AG04450 (cell line): ENCODE results near the gene MEGF11. TPM values are rescaled to one million over a fixed set of nuclear protein-coding genes. Genes with fewer than 3 reads are reported as not detected.

Experiments used
- CTCF ChIA-PET: fragments of 300-600, 350-600 bp; formaldehyde crosslinking; extraction: SDS; loops from one replicate; lab custom pipeline; 2022; ENCODE audit warnings: antibody characterized with exemption, inconsistent platforms; lab: Charles Lee
- POLR2A ChIA-PET: fragments of 350-600 bp; formaldehyde crosslinking; extraction: SDS; loops from one replicate; lab custom pipeline; 2021; ENCODE audit warnings: antibody characterized with exemption, inconsistent platforms; lab: Yijun Ruan, JAX
- DNase-seq: peaks from one replicate; pipeline ENCODE4 v3.0.0-alpha.2; 2011; ENCODE audit warnings: low read depth, low spot score
- H3K27ac ChIP-seq: one replicate; pipeline ENCODE4 v1.5.1; 2012; ENCODE audit warnings: low read depth, low read length, control low read depth
- H3K27me3 ChIP-seq: one replicate; pipeline ENCODE4 v1.6.0; 2012; ENCODE audit warnings: low read length; ENCODE audit not compliant: control insufficient read depth, insufficient read depth
- H3K4me3 ChIP-seq: 2 replicates; pipeline ENCODE4 v1.5.1; 2011; ENCODE audit warnings: mild to moderate bottlenecking, low read depth, low read length, control low read depth
- H3K9me3 ChIP-seq: 2 replicates; pipeline ENCODE4 v1.5.1; 2012; ENCODE audit warnings: low read length; ENCODE audit not compliant: control insufficient read depth, insufficient read depth
- CTCF ChIP-seq: IDR thresholded peaks from 2 replicates; pipeline ENCODE4 v1.5.1; 2011; ENCODE audit warnings: low read depth, low read length, control low read depth, inconsistent platforms
- polyA plus RNA-seq: library from polyadenylated mRNA; depleted of rRNA; stranded (reverse); fragments of >200 nt; gene quantifications from 2 replicates; pipeline ENCODE4 v1.2.3, GENCODE V29; 2011

MEGF11 gene
- polyA plus RNA-seq, 1 experiment = not detected

GRCh38 chr15:66092053-66093016, 161.2 kb downstream of the MEGF11 start:
- POLR2A ChIA-PET = no interaction called here
- no peak for TF ChIP-seq CTCF
- CTCF ChIA-PET = no interaction called here
- Histone ChIP-seq H3K9me3 (no peaks in the 10 kb centered on the region), H3K27me3 (peaks cover 33% of the 10 kb centered on the region), H3K4me3 (no peak overlapping the region), H3K27ac (no peak overlapping the region)
- no peak for DNase-seq

- no peak overlapping the region for H3K27ac ChIP-seq
- TF ChIP-seq CTCF = no peak
These were observed 164.0 kb downstream of the MEGF11 start for GRCh38 chr15:66089509-66089908.

GRCh38 chr15:66089049-66089448, 164.5 kb downstream of the MEGF11 start:
- CTCF ChIA-PET = no interaction called here
- DNase-seq = no peak

More at GRCh38 chr15:66089509-66089908, 164.0 kb downstream of the MEGF11 start:
- Histone ChIP-seq H3K4me3 (no peak overlapping the region), H3K9me3 (no peaks in the 10 kb centered on the region), H3K27me3 (peaks cover 27% of the 10 kb centered on the region)
- DNase-seq = no peak
- ChIA-PET CTCF (no interaction called here), POLR2A (no interaction called here)

GRCh38 chr15:66085128-66085527, 168.4 kb downstream of the MEGF11 start:
- CTCF ChIA-PET = no interaction called here
- H3K27me3 ChIP-seq = peaks cover 20% of the 10 kb centered on the region
- no peak overlapping the region for H3K27ac ChIP-seq
- no peak for DNase-seq
- no peak overlapping the region for H3K4me3 ChIP-seq
- H3K9me3 ChIP-seq = no peaks in the 10 kb centered on the region
- TF ChIP-seq CTCF = no peak
- POLR2A ChIA-PET = no interaction called here

More at GRCh38 chr15:66089049-66089448, 164.5 kb downstream of the MEGF11 start:
- H3K27ac ChIP-seq = no peak overlapping the region
- no peaks in the 10 kb centered on the region for H3K9me3 ChIP-seq
- H3K27me3 ChIP-seq = peaks cover 27% of the 10 kb centered on the region
- no peak for TF ChIP-seq CTCF
- POLR2A ChIA-PET = no interaction called here
- no peak overlapping the region for H3K4me3 ChIP-seq

- ChIA-PET CTCF (no interaction called here), POLR2A (no interaction called here)
- Histone ChIP-seq H3K4me3 (no peak overlapping the region), H3K27me3 (peaks cover 20% of the 10 kb centered on the region), H3K9me3 (no peaks in the 10 kb centered on the region), H3K27ac (no peak overlapping the region)
- TF ChIP-seq CTCF = no peak
- no peak for DNase-seq
These were observed 168.8 kb downstream of the MEGF11 start for GRCh38 chr15:66084704-66085103.
